ENCODE results near the gene ALDH3B2.
A peak's percentile ranks its signal among the peaks of the same experiment; 100 is the strongest.

Gene ALDH3B2

GRCh38 chr11:67613960-67614715 is 60.3 kb downstream of the ALDH3B2 start (continued):
- TF ChIP-seq ZNF785 (tag by site-specific recombination; IDR thresholded peaks at IDR 0.05) (no peak), ZNF521 (tag by site-specific recombination; IDR thresholded peaks at IDR 0.05) (no peak), KLF17 (tag by site-specific recombination; IDR thresholded peaks at IDR 0.05) (no peak), SP2 (tag by site-specific recombination; IDR thresholded peaks at IDR 0.05) (peak; percentile 13; the same call in 1 of the 2 replicates), SCRT2 (tag by site-specific recombination; IDR thresholded peaks at IDR 0.05) (peak; percentile 78), SCRT1 (tag by site-specific recombination; IDR thresholded peaks at IDR 0.05; ENCODE audit: borderline replicate concordance) (peak; percentile 69; the same call in 1 of the 2 replicates), ZBTB7A (tag by site-specific recombination; IDR thresholded peaks at IDR 0.05; ENCODE audit: low read depth) (no peak), AEBP2 (tag by site-specific recombination; IDR thresholded peaks at IDR 0.05; ENCODE audit: borderline replicate concordance) (no peak), ZFHX2 (tag by site-specific recombination; conservative IDR thresholded peaks at IDR 0.05) (no peak), GLIS1 (tag by site-specific recombination; IDR thresholded peaks at IDR 0.05) (no peak), ZNF449 (tag by site-specific recombination; IDR thresholded peaks at IDR 0.05) (peak; percentile 68; the same call in 1 of the 2 replicates), ZNF302 (tag by site-specific recombination; IDR thresholded peaks at IDR 0.05; ENCODE audit: low read depth) (no peak), KLF8 (tag by site-specific recombination; IDR thresholded peaks at IDR 0.05) (0 out of 2 replicates have a peak, but pooled peaks have one; percentile 19), ZNF2 (tag by site-specific recombination; IDR thresholded peaks at IDR 0.05) (no peak), ZNF768 (tag by site-specific recombination; IDR thresholded peaks at IDR 0.05) (no peak), ZNF394 (tag by site-specific recombination; IDR thresholded peaks at IDR 0.05; ENCODE audit: borderline replicate concordance) (peak; percentile 82; the same call in 1 of the 2 replicates), ZNF221 (tag by site-specific recombination; IDR thresholded peaks at IDR 0.05; ENCODE audit: borderline replicate concordance) (no peak), ZNF433 (tag by site-specific recombination; IDR thresholded peaks at IDR 0.05; ENCODE audit: low read depth) (no peak), ZNF571 (tag by site-specific recombination; IDR thresholded peaks at IDR 0.05) (no peak), ZSCAN16 (tag by site-specific recombination; IDR thresholded peaks at IDR 0.05) (peak; percentile 66; the same call in 1 of the 2 replicates), ZNF138 (tag by site-specific recombination; IDR thresholded peaks at IDR 0.05; ENCODE audit: borderline replicate concordance) (no peak), PRDM1 (tag by site-specific recombination; IDR thresholded peaks at IDR 0.05) (no peak)
- TF ChIP-seq, protein P1, sequence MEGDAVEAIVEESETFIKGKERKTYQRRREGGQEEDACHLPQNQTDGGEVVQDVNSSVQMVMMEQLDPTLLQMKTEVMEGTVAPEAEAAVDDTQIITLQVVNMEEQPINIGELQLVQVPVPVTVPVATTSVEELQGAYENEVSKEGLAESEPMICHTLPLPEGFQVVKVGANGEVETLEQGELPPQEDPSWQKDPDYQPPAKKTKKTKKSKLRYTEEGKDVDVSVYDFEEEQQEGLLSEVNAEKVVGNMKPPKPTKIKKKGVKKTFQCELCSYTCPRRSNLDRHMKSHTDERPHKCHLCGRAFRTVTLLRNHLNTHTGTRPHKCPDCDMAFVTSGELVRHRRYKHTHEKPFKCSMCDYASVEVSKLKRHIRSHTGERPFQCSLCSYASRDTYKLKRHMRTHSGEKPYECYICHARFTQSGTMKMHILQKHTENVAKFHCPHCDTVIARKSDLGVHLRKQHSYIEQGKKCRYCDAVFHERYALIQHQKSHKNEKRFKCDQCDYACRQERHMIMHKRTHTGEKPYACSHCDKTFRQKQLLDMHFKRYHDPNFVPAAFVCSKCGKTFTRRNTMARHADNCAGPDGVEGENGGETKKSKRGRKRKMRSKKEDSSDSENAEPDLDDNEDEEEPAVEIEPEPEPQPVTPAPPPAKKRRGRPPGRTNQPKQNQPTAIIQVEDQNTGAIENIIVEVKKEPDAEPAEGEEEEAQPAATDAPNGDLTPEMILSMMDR (tag by site-specific recombination; IDR thresholded peaks at IDR 0.05), result peak; percentile 72
- TF ChIP-seq, protein P2, sequence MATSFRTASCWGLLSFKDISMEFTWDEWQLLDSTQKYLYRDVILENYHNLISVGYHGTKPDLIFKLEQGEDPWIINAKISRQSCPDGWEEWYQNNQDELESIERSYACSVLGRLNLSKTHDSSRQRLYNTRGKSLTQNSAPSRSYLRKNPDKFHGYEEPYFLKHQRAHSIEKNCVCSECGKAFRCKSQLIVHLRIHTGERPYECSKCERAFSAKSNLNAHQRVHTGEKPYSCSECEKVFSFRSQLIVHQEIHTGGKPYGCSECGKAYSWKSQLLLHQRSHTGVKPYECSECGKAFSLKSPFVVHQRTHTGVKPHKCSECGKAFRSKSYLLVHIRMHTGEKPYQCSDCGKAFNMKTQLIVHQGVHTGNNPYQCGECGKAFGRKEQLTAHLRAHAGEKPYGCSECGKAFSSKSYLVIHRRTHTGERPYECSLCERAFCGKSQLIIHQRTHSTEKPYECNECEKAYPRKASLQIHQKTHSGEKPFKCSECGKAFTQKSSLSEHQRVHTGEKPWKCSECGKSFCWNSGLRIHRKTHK (tag by site-specific recombination; IDR thresholded peaks at IDR 0.05), result no peak
- TF ChIP-seq, protein P3, sequence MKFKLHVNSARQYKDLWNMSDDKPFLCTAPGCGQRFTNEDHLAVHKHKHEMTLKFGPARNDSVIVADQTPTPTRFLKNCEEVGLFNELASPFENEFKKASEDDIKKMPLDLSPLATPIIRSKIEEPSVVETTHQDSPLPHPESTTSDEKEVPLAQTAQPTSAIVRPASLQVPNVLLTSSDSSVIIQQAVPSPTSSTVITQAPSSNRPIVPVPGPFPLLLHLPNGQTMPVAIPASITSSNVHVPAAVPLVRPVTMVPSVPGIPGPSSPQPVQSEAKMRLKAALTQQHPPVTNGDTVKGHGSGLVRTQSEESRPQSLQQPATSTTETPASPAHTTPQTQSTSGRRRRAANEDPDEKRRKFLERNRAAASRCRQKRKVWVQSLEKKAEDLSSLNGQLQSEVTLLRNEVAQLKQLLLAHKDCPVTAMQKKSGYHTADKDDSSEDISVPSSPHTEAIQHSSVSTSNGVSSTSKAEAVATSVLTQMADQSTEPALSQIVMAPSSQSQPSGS (tag by site-specific recombination; IDR thresholded peaks at IDR 0.05; ENCODE audit: low read depth), result no peak
- TF ChIP-seq, protein P4, sequence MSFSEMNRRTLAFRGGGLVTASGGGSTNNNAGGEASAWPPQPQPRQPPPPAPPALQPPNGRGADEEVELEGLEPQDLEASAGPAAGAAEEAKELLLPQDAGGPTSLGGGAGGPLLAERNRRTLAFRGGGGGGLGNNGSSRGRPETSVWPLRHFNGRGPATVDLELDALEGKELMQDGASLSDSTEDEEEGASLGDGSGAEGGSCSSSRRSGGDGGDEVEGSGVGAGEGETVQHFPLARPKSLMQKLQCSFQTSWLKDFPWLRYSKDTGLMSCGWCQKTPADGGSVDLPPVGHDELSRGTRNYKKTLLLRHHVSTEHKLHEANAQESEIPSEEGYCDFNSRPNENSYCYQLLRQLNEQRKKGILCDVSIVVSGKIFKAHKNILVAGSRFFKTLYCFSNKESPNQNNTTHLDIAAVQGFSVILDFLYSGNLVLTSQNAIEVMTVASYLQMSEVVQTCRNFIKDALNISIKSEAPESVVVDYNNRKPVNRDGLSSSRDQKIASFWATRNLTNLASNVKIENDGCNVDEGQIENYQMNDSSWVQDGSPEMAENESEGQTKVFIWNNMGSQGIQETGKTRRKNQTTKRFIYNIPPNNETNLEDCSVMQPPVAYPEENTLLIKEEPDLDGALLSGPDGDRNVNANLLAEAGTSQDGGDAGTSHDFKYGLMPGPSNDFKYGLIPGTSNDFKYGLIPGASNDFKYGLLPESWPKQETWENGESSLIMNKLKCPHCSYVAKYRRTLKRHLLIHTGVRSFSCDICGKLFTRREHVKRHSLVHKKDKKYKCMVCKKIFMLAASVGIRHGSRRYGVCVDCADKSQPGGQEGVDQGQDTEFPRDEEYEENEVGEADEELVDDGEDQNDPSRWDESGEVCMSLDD (tag by site-specific recombination; IDR thresholded peaks at IDR 0.05), result 0 out of 2 replicates have a peak, but pooled peaks have one; percentile 26
